Kidney (tissue), 14 donors: ENCODE results near the gene PLEKHD1. TPM values are rescaled to one million over a fixed set of nuclear protein-coding genes. Genes with fewer than 3 reads are reported as not detected.
"Not testable (repeated sequence)": the region's sequence is repeated elsewhere in the genome, so short reads cannot be mapped to it uniquely, and the experiment has no call there.

Experiments
- DNase-seq, 5 donors: peaks; one replicate each; pipeline ENCODE4 v3.0.0-alpha.2; 2013 to 2020
- FAIRE-seq: peaks from 2 replicates; lab custom pipeline; 2012; peaks lifted over from hg19 to GRCh38; lab: Jason Lieb, UNC
- H3K27ac ChIP-seq, 2 donors: one replicate each; pipeline ENCODE4 v1.7.0; 2013; ENCODE audit warnings: low read depth in 2 of 2, low read length in 2 of 2, inconsistent platforms in 1 of 2
- H3K27me3 ChIP-seq: one replicate; pipeline ENCODE4 v1.7.1; 2013; ENCODE audit warnings: low read length, inconsistent platforms; ENCODE audit not compliant: control insufficient read depth, insufficient read depth
- H3K36me3 ChIP-seq, 3 donors: one replicate each; pipeline versions ENCODE4 v1.7.0 to v1.7.1; 2013; ENCODE audit warnings: low read length in 3 of 3, control low read depth in 1 of 3, inconsistent platforms in 1 of 3; ENCODE audit not compliant: insufficient read depth in 3 of 3, control insufficient read depth in 2 of 3
- H3K4me1 ChIP-seq, 3 donors: one replicate each; pipeline versions ENCODE4 v1.7.0 to v1.7.1; 2013; ENCODE audit warnings: low read length in 3 of 3, inconsistent platforms in 1 of 3, low read depth in 1 of 3; ENCODE audit not compliant: control insufficient read depth in 2 of 3, insufficient read depth in 2 of 3
- H3K4me3 ChIP-seq, 3 donors: one replicate each; pipeline versions ENCODE4 v1.7.0 to v1.8.1; 2013; ENCODE audit warnings: low read length in 3 of 3, control low read depth in 1 of 3, inconsistent platforms in 1 of 3
- H3K9ac ChIP-seq, 3 donors: one replicate each; pipeline versions ENCODE4 v1.7.0 to v1.7.1; 2013; ENCODE audit warnings: low read length in 3 of 3, control low read depth in 1 of 3, inconsistent platforms in 1 of 3
- H3K9me3 ChIP-seq, 3 donors: one replicate each; pipeline versions ENCODE4 v1.7.0 to v1.7.1; 2013; ENCODE audit warnings: low read length in 3 of 3, control low read depth in 1 of 3, inconsistent platforms in 1 of 3; ENCODE audit not compliant: control insufficient read depth in 2 of 3, insufficient read depth in 1 of 3
- CTCF ChIP-seq: IDR thresholded peaks from 3 replicates; pipeline ENCODE4 v1.5.1; 2012; ENCODE audit warnings: mild to moderate bottlenecking, moderate library complexity, borderline replicate concordance; ENCODE audit not compliant: insufficient read depth; ENCODE audit errors: extremely low read depth
- intact Hi-C: fragments of 100-400 bp; cut with DNase I; formaldehyde crosslinking; loops from one replicate; pipeline ENCODE4 v1.11.1; 2022
- polyA plus RNA-seq: library from polyadenylated mRNA; stranded (reverse); fragments of 350-450 nt; fragmentation: Illumina TruSeq; extraction: RNeasy Lipid Tissue Mini Kit (QIAGEN cat#74804); gene quantifications from one replicate; pipeline ENCODE4 v1.2.3, GENCODE V29; 2014; ENCODE audit warnings: low read depth, low replicate concordance; ENCODE audit not compliant: insufficient read depth
- total RNA-seq: library from RNA; stranded (reverse); fragmentation: NEBNext Ultra II Directional; extraction: Animal tissue kit (Norgen Biotek cat#: 25700); gene quantifications from one replicate; pipeline ENCODE4 v1.2.1, GENCODE V29; 2021
- donor health status: control.
- donor health status: control.
- donor health status: control.
- donor health status: control.
- donor health status: control.
- donor health status: DM: yes; HTN: yes; CAD: no.
- donor health status: Normal renal cell carcinoma (clear cell type).

Gene PLEKHD1
- total and polyA plus RNA-seq, 2 donors from 2014 or later = 0.25 to 3.4 TPM

GRCh38 chr14:69478055-69478454, 6.5 kb upstream of the PLEKHD1 start:
- H3K9me3 ChIP-seq, H3K36me3 ChIP-seq, intact Hi-C loops, H3K4me3 ChIP-seq, FAIRE-seq, H3K27ac ChIP-seq, H3K27me3 ChIP-seq, H3K9ac ChIP-seq, H3K4me1 ChIP-seq, DNase-seq: not testable (repeated sequence)

- DNase-seq = no peak
- Histone ChIP-seq H3K4me3 (no peak overlapping the region), H3K36me3 (no peaks in the 10 kb centered on the region), H3K4me1 (peaks cover 0 to 14% (median 0%) of the 10 kb centered on the region in 3 donors), H3K27ac (no peak overlapping the region), H3K27me3 (no peaks in the 10 kb centered on the region), H3K9ac (no peak overlapping the region), H3K9me3 (no peaks in the 10 kb centered on the region)
- intact Hi-C loops = no loop called here
- no peak for TF ChIP-seq CTCF
- FAIRE-seq = no peak
Measured at GRCh38 chr14:69479696-69480095, 4.8 kb upstream of the PLEKHD1 start.

- Histone ChIP-seq H3K27me3 (peaks cover 3% of the 10 kb centered on the region), H3K27ac (no peak overlapping the region), H3K9me3 (no peaks in the 10 kb centered on the region), H3K4me3 (no peak overlapping the region), H3K4me1 (peaks cover 0 to 16% (median 0%) of the 10 kb centered on the region in 3 donors), H3K36me3 (no peaks in the 10 kb centered on the region), H3K9ac (no peak overlapping the region)
- intact Hi-C loops = no loop called here
- TF ChIP-seq CTCF = no peak
- FAIRE-seq (no peak), DNase-seq (no peak)
Measured at GRCh38 chr14:69480136-69480535, 4.4 kb upstream of the PLEKHD1 start.

- intact Hi-C loops = no loop called here
- Histone ChIP-seq H3K4me1 (peaks cover 0 to 16% (median 0%) of the 10 kb centered on the region in 3 donors), H3K27ac (no peak overlapping the region), H3K9ac (no peak overlapping the region), H3K27me3 (peaks cover 4% of the 10 kb centered on the region), H3K9me3 (no peaks in the 10 kb centered on the region), H3K36me3 (no peaks in the 10 kb centered on the region), H3K4me3 (no peak overlapping the region)
- DNase-seq (peak in 1 of 5 donors; percentile 27), FAIRE-seq (no peak)
- no peak for TF ChIP-seq CTCF
Measured at GRCh38 chr14:69481815-69482568, 2.5 kb upstream of the PLEKHD1 start.
